Liver (tissue), 3 donors: Measurements from ENCODE around the gene INPP5A.

Experiments used
- HNF4A ChIP-seq, 2 donors: conservative IDR thresholded peaks; 2 replicates each; pipeline ENCODE4 v1.6.1; 2016; ENCODE audit warnings: antibody characterized with exemption in 2 of 2, mild to moderate bottlenecking in 2 of 2
- RAD21 ChIP-seq, 2 donors: IDR thresholded peaks; 2 replicates each; pipeline ENCODE4 v1.6.1; 2016; ENCODE audit warnings: antibody characterized with exemption in 2 of 2, mild to moderate bottlenecking in 2 of 2
- RXRA ChIP-seq, 2 donors: IDR thresholded peaks; 2 replicates each; pipeline ENCODE4 v1.6.1; 2017 to 2018; ENCODE audit warnings: antibody characterized with exemption in 2 of 2, mild to moderate bottlenecking in 1 of 2
- TF ChIP-seq, protein P1 (sequence below): fragments of 150-350 bp; IDR thresholded peaks from 2 replicates; pipeline ENCODE4 v1.5.1; 2017; ENCODE audit warnings: improper control_type of control experiment, low read depth, low read length; ENCODE audit not compliant: missing input control
- TF ChIP-seq, protein P2 (sequence below): IDR thresholded peaks from 2 replicates; pipeline ENCODE4 v1.6.1; 2016; ENCODE audit warnings: antibody characterized with exemption
- TF ChIP-seq, protein P3 (sequence below): IDR thresholded peaks from 2 replicates; pipeline ENCODE4 v1.6.1; 2016; ENCODE audit warnings: antibody characterized with exemption
- donor health status: healthy.
- donor health status: healthy.

DNA sequence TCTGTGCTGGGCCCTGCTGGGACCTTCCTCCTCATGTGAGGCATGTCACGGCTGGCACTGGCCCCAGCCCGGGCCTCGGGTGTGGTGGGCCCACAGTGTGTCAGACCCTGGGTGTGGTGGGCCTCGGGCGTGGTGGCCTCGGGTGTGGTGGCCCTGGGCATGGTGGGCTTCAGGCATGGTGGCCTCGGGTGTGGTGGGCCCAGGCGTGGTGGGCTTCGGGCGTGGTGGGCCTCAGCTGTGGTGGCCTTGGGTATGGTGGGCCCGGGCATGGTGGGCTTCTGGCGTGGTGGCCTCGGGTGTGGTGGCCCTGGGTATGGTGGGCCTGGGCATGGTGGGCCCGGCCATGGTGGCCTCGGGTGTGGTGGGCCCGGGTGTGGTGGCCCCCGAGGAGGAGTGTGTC lies 207.9 kb downstream of the INPP5A start:
- TF ChIP-seq, protein P1, sequence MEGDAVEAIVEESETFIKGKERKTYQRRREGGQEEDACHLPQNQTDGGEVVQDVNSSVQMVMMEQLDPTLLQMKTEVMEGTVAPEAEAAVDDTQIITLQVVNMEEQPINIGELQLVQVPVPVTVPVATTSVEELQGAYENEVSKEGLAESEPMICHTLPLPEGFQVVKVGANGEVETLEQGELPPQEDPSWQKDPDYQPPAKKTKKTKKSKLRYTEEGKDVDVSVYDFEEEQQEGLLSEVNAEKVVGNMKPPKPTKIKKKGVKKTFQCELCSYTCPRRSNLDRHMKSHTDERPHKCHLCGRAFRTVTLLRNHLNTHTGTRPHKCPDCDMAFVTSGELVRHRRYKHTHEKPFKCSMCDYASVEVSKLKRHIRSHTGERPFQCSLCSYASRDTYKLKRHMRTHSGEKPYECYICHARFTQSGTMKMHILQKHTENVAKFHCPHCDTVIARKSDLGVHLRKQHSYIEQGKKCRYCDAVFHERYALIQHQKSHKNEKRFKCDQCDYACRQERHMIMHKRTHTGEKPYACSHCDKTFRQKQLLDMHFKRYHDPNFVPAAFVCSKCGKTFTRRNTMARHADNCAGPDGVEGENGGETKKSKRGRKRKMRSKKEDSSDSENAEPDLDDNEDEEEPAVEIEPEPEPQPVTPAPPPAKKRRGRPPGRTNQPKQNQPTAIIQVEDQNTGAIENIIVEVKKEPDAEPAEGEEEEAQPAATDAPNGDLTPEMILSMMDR, result no peak
- no peak for TF ChIP-seq HNF4A (conservative IDR thresholded peaks at IDR 0.05)
- TF ChIP-seq, protein P2, sequence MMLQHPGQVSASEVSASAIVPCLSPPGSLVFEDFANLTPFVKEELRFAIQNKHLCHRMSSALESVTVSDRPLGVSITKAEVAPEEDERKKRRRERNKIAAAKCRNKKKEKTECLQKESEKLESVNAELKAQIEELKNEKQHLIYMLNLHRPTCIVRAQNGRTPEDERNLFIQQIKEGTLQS, result no peak
- TF ChIP-seq RXRA (IDR thresholded peaks at IDR 0.05), result no peak
- no peak for TF ChIP-seq RAD21 (IDR thresholded peaks at IDR 0.05)
- TF ChIP-seq, protein P3, sequence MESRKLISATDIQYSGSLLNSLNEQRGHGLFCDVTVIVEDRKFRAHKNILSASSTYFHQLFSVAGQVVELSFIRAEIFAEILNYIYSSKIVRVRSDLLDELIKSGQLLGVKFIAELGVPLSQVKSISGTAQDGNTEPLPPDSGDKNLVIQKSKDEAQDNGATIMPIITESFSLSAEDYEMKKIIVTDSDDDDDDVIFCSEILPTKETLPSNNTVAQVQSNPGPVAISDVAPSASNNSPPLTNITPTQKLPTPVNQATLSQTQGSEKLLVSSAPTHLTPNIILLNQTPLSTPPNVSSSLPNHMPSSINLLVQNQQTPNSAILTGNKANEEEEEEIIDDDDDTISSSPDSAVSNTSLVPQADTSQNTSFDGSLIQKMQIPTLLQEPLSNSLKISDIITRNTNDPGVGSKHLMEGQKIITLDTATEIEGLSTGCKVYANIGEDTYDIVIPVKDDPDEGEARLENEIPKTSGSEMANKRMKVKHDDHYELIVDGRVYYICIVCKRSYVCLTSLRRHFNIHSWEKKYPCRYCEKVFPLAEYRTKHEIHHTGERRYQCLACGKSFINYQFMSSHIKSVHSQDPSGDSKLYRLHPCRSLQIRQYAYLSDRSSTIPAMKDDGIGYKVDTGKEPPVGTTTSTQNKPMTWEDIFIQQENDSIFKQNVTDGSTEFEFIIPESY, result no peak
